Stimulated activated CD8-positive, alpha-beta memory T cell treated with anti-CD3 and anti-CD28 coated beads, Interleukin-2, amount 100 ng/mL, for 48 hours (primary cell): ENCODE results near the gene FCF1.
"Not testable (repeated sequence)": the region's sequence is repeated elsewhere in the genome, so short reads cannot be mapped to it uniquely, and the experiment has no call there.

Experiments used
- DNase-seq, 2 donors: peaks; one replicate each; pipeline ENCODE4 v3.0.0-alpha.2; 2020; ENCODE audit warnings: low read depth in 2 of 2

The FCF1 gene

DNA sequence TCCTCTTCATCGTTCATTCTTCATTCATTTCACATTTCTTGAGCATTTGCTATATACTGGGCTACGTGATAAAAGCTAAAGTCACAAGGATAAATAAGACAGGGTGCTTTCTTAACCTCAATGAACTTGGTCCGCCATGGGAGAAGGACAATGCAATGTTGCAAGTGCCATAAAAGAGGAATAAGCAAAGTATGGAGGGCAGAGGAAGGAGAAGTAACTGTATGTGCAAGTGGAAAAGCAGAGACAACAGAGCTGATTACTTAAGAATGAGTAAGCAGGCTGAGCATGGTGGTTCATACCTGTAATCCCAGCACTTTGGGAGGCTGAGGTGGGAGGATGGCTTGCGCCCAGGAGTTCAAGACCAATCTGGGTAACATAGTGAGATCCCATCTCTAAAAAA lies 14.5 kb upstream of the FCF1 start:
- DNase-seq, result no peak

DNA sequence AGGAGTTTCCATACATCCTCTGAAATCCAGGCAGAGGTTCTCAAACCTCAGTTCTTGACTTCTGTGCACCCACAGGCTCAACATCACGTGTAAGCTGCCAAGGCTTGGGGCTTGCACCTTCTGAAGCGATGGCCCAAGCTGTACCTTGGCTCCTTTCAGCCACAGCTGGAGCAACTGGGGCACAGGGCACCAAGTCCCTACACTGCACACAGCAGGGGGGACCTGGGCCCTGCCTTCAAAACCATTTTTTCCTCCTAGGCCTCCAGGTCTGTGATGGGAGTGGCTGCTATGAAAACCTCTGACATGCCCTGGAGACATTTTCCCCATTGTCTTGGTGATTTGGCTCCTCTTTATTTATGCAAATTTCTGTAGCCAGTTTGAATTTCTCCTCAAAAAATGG lies 10.7 kb upstream of the FCF1 start:
- no peak for DNase-seq

DNA sequence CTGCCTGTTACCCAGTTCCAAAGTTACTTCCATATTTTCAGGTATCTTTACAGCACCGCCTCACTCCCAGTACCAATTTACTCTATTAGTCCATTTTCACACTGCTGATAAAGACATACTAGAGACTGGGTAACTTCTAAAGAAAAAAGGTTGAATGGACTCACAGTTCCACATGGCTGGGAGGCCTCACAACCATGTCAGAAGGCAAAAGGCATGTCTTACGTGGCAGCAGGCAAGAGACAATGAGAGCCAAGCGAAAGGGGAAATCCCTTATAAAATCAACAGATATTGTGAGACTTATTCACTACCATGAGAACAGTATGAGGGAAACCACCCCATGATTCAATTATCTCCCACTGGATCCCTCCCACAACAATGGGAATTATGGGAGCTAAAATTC lies 9.9 kb upstream of the FCF1 start:
- DNase-seq, result no peak

DNA sequence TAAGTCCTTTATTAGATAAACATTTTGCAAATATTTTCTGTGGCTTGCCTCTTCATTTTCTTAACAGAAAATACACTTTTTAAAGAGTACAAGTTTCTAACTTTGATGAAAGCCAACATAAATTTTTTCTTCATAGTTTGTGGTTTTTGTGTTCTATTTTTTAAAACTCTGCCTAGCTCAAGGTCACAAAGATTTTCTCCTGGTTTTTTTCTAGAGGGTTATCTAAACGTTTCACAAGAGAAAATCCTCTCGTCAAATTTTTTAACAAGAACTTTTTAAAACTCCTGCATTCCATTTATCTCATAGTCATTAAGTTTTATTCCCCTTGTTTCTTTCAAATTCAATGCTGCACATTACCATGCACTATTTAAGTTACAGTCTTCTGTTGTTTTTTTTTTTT lies 8.3 kb upstream of the FCF1 start:
- no peak for DNase-seq

DNA sequence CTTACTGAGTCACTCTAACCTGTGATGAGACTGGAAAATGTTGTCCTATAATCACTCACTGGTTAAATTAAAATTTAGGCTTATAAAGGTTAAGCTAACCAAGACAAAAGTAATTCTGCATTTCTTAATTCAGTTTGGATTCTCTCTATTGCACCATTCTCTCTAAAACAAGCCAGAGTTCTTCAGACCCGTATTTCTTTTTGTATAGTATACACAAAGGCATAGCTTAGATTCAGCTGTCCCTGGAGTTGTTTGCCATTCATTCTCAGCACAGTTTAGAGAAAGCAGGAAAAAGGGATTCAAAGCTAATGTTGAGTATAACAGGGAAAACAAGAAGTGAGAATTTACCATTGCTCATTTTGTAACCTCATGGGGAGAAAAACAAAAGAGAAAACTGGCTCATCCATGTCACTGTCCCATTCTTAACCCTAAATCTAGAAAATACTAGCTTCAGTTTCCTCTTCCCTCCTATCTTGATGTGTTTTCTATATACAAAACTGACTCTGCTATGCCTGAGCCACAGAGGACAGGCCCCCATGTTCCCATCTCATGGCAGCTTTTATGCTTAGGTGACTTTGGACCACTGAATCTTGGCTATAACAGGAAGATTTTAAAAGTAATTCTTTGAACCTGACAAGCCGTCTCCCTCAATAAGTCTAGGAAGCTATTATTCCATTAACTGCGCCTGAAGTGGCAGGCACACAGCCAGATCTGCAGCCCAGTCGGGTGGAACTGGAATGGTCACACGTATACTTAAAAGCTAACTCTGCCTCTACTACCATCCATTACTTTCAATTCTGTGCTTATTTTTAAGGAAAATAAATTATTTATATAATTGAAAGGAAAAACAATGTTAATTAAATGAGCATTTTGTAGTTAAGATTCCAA lies 7.1 kb upstream of the FCF1 start:
- no peak for DNase-seq

DNA sequence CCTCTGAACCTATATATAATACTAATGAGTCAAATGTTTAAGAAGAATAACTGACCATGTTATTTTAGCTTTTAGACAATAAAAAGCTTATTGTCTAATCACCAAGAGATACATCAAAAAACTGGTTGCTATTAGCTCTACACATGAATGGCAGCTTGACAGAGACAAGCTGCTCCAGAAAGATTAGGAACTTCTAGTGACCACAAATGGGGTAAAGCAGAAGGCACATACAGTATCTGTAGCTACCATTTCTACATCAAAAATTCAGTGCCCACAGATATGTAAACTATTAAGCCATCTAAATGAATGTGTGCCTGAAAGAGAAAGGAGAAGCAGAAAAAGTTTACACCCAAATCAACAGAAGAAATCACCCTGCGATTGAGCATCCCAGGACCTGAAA lies 2.5 kb upstream of the FCF1 start:
- no peak for DNase-seq

DNA sequence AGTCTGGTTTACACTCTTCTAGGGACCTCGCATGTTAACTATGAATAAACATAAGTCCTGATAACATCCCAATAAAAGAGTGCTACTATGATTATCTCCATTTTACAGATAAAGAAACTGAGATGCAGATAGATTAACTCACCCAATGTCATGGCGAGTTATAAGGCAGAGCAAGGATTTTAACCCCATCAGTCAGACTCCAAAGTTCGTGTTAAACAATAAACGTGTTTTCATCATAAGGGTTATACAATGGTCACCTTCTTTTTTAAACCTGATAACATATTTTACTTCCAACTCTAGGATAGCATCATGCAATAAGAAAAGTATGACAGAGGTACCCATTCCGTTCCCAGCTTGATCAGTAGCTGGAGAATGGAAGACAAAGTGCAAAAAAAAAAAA lies 1.3 kb upstream of the FCF1 start:
- no peak for DNase-seq

DNA sequence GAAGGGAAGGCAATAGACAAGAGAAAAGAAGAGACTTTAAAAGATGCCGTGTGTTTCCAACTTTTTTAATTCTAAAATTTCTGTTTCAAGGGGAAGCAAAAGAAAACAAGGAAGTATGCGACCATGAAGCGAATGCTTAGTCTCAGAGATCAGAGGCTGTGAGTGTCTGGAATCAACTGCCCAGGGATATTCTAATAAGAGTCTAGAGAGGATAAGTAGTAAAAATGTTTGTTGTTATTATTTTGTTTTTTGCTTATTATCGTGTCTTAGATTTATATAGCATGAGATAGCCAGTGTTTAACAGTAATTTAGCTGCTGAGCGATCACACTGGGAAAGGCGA lies 421 bp downstream of the FCF1 start:
- DNase-seq, result no peak

DNA sequence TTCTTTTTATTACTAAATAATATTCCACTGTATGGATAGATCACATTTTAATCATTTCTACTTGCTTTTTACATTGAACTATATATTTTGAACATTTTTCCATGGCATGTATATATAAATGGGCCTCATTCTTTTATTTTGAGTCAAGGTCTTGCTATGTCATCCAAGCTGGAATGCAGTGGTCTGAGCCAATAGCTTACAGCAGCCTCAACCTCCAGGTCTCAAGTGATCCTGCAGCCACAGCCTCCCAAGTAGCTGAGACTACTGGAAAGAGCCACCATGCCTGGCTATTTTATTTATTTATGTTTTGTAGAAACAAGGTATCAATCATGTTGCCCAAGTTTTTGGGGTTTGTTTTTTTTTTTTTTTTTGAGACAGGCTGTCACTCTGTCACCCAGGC lies 7.6 kb downstream of the FCF1 start:
- no peak for DNase-seq

DNA sequence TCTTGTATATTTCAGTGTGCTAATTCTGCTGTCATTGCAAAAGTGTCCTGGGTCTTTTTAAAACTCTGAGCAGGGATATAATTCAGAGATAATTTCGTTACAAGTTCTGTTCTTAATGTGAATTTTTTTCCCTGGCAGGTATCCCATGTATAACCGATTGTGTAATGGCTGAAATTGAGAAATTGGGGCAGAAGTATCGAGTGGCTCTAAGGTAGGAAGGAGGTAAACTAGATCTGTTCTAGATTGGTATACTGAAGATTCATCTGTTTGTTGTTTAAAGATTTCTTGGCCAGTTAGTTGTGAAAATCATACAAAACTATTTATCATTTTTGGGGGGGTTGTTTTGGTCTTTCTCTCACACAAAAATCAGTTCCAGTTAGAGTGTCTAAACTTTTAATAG lies 10.2 kb downstream of the FCF1 start:
- no peak for DNase-seq

DNA sequence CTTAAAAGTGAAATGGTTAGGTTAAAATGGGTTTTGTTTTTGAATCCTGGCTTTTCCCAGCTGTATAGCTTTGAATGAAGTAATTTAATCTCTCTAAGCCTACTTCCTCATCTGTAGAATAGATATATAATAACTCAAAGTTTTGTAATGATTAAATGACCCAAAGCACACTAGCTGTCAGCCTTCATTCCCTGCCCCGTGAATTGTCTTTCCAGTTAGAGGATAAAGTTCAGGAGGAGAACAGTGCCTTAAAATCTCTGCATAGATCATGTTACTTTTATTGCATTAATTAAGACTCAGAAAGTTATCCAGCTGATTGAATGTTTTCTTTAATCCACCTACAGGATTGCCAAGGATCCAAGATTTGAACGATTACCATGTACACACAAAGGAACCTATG lies 19.4 kb downstream of the FCF1 start:
- no peak for DNase-seq

DNA sequence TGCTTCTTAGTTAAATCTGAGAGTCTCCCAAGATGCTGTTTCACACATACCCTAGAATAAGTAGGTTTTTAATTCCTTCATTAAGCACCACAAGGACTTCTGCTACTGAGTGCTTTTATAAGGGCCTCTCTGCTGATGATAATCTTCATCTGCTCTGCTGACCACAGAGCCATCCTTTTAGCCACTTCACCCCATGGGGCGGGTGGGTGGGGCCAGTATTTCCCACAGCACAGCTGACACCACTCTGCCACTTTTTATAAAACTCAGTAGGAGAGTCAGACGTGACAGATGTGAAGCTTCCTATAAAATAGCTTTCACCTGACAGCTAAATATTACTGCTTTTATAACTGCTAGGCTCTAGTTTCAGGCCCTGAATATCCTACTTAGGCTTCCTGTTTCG lies 20.3 kb downstream of the FCF1 start:
- DNase-seq, result no peak

DNA sequence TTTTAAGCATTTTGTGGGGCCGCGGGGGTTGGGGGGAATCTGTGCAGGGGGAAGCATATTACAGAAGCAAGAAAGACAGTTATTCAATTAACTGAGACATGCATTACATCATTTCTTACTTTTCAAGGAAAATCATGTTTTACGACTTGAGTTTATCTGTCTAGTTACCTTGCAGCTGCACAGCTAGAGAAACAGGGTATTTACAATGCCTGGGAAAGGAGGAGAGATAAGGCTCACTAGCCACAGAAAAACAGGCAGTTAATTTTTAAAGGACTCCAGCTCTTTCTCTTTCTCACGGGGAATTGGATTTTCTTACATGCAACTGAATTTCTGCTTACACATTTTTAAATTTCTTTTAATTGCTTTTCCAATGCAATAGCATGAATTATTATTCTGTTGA lies 22.2 kb downstream of the FCF1 start:
- DNase-seq, result no peak

DNA sequence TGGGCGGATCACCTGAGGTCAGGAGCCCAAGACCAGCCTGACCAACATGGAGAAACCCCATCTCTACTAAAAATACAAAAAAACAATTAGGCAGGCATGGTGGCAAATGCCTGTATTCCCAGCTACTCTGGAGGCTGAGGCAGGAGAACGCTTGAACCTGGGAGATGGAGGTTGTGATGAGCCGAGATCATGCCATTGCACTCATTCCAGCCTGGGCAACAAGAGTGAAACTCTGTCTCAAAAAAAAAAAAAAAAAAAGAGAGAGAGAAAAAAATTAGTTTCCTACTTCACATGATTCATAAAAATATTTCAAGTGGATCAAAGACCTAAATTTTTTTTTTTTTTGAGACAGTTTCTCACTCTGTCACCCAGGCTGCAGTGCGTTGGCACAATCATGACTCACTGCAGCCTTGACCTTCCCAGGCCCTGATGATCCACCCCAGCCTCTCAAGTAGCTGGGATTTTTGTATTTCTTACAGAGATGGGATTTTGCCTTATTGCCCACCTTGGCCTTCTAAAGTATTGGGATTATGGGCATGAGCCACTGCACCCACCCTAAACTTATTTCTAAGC lies 24.9 kb downstream of the FCF1 start:
- no peak for DNase-seq

DNA sequence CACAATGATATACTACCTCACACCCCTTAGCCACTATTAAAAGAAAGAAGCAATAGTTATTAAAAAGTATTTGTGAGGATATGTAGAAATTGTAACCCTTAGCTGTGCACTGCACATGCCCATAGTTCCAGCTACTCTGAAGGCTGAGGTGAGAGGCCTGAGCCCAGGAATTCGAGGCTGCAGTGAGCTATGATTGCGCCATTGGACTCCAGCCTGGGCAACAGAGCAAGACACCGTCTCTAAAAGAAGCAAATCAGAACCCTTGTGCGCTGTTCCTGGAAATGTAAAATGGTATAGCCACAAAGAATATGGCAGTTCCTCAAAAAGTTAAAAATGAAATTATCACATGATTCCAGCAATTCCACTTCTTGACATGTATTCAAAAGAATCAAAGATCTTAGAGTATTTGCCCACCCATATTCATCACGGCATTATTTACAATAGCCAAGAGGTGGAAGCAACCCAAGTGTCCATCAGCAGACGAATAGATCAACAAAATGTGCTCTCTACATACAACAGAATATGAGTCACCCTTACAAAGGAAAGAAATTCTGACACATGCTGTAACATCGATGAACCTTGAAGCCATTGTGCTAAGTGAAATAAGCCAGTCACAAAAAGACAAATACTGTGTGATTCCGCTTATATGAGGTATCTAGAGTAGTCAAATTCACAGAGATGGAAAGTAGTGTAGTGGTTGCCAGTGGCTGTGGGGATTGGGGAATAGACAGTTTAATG lies 26.5 kb downstream of the FCF1 start:
- DNase-seq, result no peak

DNA sequence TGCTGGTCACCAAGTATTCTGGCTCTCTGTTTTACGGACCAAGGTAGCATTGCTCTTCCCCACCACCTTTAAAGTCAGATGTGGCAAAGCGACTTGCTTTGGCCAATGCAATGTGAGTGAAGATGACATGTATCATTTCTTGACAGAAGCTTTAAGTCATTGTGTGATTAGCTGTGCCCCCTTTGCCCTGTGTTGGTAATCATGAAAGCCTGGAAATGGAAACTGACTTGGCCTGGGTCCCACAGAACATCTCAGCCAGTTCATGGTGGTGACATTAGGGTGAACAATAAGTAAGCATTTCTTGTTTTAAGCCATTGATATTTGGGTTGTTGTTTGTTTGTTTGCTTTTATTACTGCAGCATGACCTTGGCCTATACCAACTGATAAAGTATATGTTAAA lies 34.3 kb downstream of the FCF1 start:
- DNase-seq, result no peak

DNA sequence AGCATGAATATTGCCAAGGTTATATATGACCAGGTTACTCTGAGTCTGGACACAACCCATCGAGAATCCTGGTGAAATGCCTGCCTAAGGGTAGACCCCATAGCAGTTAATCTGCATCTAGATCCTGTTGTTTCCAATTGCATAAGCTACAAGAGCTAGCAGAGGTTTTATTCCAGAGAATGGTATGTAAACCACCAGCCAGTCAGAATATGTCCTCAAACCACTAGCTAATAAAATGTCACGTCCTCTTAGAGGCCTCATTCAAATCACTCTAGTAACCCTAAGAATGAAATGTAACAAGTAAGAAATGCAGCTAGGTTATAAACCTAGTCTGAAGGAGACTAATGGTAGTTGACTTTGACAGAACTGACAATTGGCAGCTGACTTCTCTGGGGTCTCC lies 41.2 kb downstream of the FCF1 start:
- no peak for DNase-seq

DNA sequence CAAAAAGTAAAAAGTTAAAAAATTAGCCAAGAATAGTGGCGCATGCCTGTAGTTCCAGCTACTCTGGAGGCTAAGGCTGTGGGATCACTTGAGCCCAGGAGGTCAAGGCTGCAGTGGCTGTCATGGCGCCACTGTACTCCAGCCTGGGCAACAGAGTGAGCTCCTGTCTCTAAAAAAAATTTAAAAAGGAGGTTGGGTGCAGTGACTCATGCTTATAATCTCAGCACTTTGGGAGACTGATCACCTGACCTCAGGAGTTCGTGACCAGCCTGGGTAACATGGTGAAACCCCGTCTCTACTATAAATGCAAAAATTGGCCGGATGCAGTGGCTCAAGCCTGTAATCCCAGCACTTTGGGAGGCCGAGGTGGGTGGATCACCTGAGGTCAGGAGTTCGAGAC lies 42.0 kb downstream of the FCF1 start:
- no peak for DNase-seq

DNA sequence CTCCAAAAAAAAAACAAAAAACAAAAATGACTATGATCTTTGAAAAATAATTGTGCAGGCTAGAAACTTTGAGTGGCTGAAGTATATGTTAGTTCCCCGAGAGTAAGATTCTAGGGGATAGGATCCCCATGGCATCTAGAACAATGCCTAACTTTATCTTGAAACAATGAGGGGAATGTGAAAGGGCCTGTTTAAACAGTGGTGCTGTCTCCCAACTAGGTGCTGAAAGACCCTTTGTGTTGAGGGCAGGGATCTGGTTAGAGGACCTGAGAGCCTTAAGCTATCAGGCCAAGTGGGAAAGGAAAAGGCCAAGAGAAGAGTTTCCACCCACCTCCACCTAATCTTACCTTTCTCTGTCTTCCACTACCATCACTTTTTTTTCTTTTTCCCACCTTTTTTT lies 43.4 kb downstream of the FCF1 start:
- no peak for DNase-seq

DNA sequence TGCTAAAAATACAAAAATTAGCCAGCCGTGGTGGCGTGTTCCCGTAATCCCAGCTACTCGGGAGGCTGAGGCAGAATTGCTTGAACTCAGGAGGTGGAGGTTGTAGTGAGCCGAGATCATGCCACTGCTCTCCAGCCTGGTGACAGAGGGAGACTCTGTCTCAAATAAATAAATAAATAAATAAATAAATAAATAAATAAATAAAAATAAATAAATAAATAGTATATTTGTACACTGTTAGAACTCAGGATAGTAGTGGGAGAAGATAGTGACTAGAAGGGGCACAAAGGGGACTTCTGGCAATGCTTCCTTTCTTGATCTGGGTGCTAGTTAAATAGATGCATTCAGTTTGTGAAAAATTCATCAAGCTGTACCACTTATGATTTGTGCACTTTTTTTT lies 45.6 kb downstream of the FCF1 start:
- DNase-seq, result not testable (repeated sequence)

DNA sequence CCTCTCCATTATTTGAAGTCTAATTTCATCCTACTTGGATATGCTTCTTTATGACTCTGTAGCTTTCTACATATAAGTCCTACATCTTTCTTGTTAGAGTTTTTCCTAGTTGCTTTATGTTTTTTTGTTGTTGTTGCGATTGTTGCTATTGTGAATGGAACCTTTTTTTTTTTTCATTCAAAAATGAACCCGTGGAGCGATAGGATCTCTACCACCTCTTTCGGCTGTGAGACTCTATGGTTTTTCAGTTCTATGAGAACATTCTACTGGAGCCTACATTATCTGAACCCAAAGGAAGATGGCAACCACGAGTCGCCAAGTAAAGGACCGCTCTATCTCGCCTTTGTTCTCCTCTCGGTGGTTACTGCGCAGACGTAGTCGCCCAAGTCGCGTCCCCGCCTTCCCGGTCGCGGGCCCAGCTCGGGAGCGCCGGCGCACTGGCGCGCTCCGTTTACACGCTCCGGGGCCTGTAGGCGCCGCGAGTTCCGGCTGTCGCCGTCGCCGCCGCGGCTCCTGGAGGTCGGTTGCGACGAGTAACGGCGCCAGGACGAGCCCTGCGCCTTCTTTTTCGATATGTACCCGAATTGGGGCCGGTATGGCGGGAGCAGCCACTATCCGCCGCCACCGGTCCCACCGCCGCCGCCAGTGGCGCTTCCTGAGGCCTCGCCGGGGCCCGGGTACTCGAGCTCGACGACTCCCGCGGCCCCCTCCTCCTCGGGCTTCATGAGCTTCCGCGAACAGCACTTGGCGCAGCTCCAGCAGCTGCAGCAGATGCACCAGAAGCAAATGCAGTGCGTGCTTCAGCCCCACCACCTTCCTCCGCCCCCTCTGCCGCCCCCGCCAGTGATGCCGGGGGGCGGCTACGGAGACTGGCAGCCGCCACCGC lies 50.2 kb downstream of the FCF1 start, which contains the start of gene YLPM1:
YLPM1 (plus strand) TSS at position 400 of the 886 bp plus-strand sequence; CDS start at position 574, 174 bp downstream.
- DNase-seq, result peak; percentile 80 to 87
